Central memory CD4-positive, alpha-beta T cell (primary cell): ENCODE data around the gene ACTR2.
A peak's percentile ranks its signal among the peaks of the same experiment; 100 is the strongest.
"Not testable (repeated sequence)": the region's sequence is repeated elsewhere in the genome, so short reads cannot be mapped to it uniquely, and the experiment has no call there.

Experiments used
- DNase-seq: peaks from one replicate; pipeline ENCODE4 v3.0.0; 2022

The ACTR2 gene

GRCh38 chr2:65231121-65231520 is 3.5 kb downstream of the ACTR2 start:
- no peak for DNase-seq

- DNase-seq = no peak
Measured at GRCh38 chr2:65231892-65232477, 4.4 kb downstream of the ACTR2 start.

- no peak for DNase-seq
Measured at GRCh38 chr2:65232636-65233035, 5.0 kb downstream of the ACTR2 start.

GRCh38 chr2:65240657-65241056 is 13.0 kb downstream of the ACTR2 start:
- DNase-seq = no peak

- not testable (repeated sequence) for DNase-seq
Measured at GRCh38 chr2:65244452-65244851, 16.8 kb downstream of the ACTR2 start.

GRCh38 chr2:65252640-65253039 is 25.0 kb downstream of the ACTR2 start:
- DNase-seq = no peak

- DNase-seq = no peak
Measured at GRCh38 chr2:65255356-65255755, 27.7 kb downstream of the ACTR2 start.

- no peak for DNase-seq
Measured at GRCh38 chr2:65256054-65256453, 28.4 kb downstream of the ACTR2 start.

- not testable (repeated sequence) for DNase-seq
Measured at GRCh38 chr2:65257866-65258265, 30.2 kb downstream of the ACTR2 start.

GRCh38 chr2:65261676-65262075 is 34.0 kb downstream of the ACTR2 start:
- DNase-seq = no peak

- DNase-seq = no peak
Measured at GRCh38 chr2:65263262-65263661, 35.6 kb downstream of the ACTR2 start.

- no peak for DNase-seq
Measured at GRCh38 chr2:65263986-65264385, 36.4 kb downstream of the ACTR2 start.

GRCh38 chr2:65264821-65265670 is 37.4 kb downstream of the ACTR2 start:
- peak; percentile 21 for DNase-seq

GRCh38 chr2:65265671-65266045 is 38.0 kb downstream of the ACTR2 start:
- no peak for DNase-seq

GRCh38 chr2:65267008-65267407 is 39.4 kb downstream of the ACTR2 start:
- DNase-seq = no peak

GRCh38 chr2:65268957-65269356 is 41.3 kb downstream of the ACTR2 start:
- no peak for DNase-seq

- no peak for DNase-seq
Measured at GRCh38 chr2:65273344-65273743, 45.7 kb downstream of the ACTR2 start.

- DNase-seq = no peak
Measured at GRCh38 chr2:65275141-65275915, 47.7 kb downstream of the ACTR2 start.

- no peak for DNase-seq
Measured at GRCh38 chr2:65276609-65277008, 49.0 kb downstream of the ACTR2 start.

GRCh38 chr2:65277118-65277517 is 49.5 kb downstream of the ACTR2 start:
- no peak for DNase-seq

- DNase-seq = no peak
Measured at GRCh38 chr2:65277791-65278483, 50.3 kb downstream of the ACTR2 start.

- DNase-seq = no peak
Measured at GRCh38 chr2:65278531-65278981, 50.9 kb downstream of the ACTR2 start.

GRCh38 chr2:65279756-65280155 is 52.1 kb downstream of the ACTR2 start:
- no peak for DNase-seq
